Measurements from ENCODE around the gene CLTB.

- TF ChIP-seq CTCF (conservative IDR thresholded peaks at IDR 0.05; ENCODE audit: low read depth in 2 of 2) (peak in 1 of 2 experiments; percentile 78), POLR2AphosphoS5 (IDR thresholded peaks at IDR 0.05; ENCODE audit: low read depth) (0 out of 2 replicates have a peak, but pooled peaks have one; percentile 27), CREB1 (CRISPR knock-in tag; IDR thresholded peaks at IDR 0.05; ENCODE audit: low read depth) (peak; percentile 97)
These were observed at the start of gene CLTB for GRCh38 chr5:176415952-176416924.
